K562 (cell line): ENCODE data around the gene ENDOV. TPM values are rescaled to one million over a fixed set of nuclear protein-coding genes. Genes with fewer than 3 reads are reported as not detected.

Source experiments
- ATAC-seq: fragments of 200-7000 bp; cut with Tn5 transposase; 3 replicates; pipeline ENCODE4 v1.9.1; 2020; ENCODE audit warnings: moderate library complexity
- BruUV-seq: library from RNA; stranded (reverse); fragments of 400-500 nt; replicated peaks from 2 replicates; lab custom pipeline; 2021; lab: Mats Ljungman, UMichigan
- CTCF ChIA-PET: fragments of 300-600 bp; formaldehyde crosslinking; extraction: SDS; loops from one replicate; lab custom pipeline; 2021; ENCODE audit warnings: low intra/inter-chr PET ratio; lab: Yijun Ruan, JAX
- POLR2A ChIA-PET: fragments of 300-600, 350-650 bp; sonication (Branson Sonifier 250); formaldehyde crosslinking; extraction: SDS; loops from one replicate; lab custom pipeline; 2021; ENCODE audit warnings: antibody characterized with exemption, inconsistent platforms; lab: Yijun Ruan, JAX
- DNase-seq, 4 experiments: peaks; one replicate each; pipeline versions ENCODE4 v3.0.0 to v3.0.0-alpha.2; 2011 to 2018; ENCODE audit warnings: low spot score in 3 of 4, mixed read lengths in 3 of 4; ENCODE audit errors: extremely low read depth in 1 of 4
- FAIRE-seq: peaks from 2 replicates; lab custom pipeline; 2011; peaks lifted over from hg19 to GRCh38; lab: Jason Lieb, UNC
- H2AFZ ChIP-seq: 2 replicates; pipeline ENCODE4 v1.6.0; 2011; ENCODE audit warnings: low read depth, low read length, control low read depth, inconsistent platforms
- H3K27ac ChIP-seq: fragments of 200-600 bp; 3 replicates; pipeline ENCODE4 v1.8.0; 2011; ENCODE audit warnings: low read depth, mild to moderate bottlenecking, control low read depth, inconsistent platforms, low read length, moderate library complexity, mixed read lengths; ENCODE audit errors: extremely low read depth
- H3K27me3 ChIP-seq, 2 experiments: fragments of 300-600 bp in 1 of 2; 2 replicates in 1 of 2; 3 replicates in 1 of 2; pipeline versions ENCODE4 v1.6.0 to v1.8.0; 2011; ENCODE audit warnings: inconsistent platforms in 2 of 2, low read length in 2 of 2, mild to moderate bottlenecking in 1 of 2, mixed read lengths in 1 of 2, moderate library complexity in 1 of 2; ENCODE audit not compliant: control insufficient read depth in 2 of 2, insufficient read depth in 2 of 2
- H3K36me3 ChIP-seq: fragments of 300-600 bp; 3 replicates; pipeline ENCODE4 v1.8.0; 2011; ENCODE audit warnings: mild to moderate bottlenecking, low read length, inconsistent platforms; ENCODE audit not compliant: control insufficient read depth, insufficient read depth
- H3K4me1 ChIP-seq, 2 experiments: fragments of 200-600 bp in 1 of 2; replicated peaks in 1 of 2; 2 replicates in 1 of 2; 3 replicates in 1 of 2; pipeline versions ENCODE4 v1.5.1 to v1.8.0; 2011; ENCODE audit warnings: inconsistent platforms in 2 of 2, low read length in 2 of 2, mild to moderate bottlenecking in 1 of 2, mixed read lengths in 1 of 2, moderate library complexity in 1 of 2; ENCODE audit not compliant: control insufficient read depth in 2 of 2, insufficient read depth in 2 of 2
- H3K4me2 ChIP-seq: 2 replicates; pipeline ENCODE4 v1.6.1; 2011; ENCODE audit warnings: low read length, control low read depth, inconsistent platforms, mixed read lengths; ENCODE audit not compliant: insufficient read depth
- H3K4me3 ChIP-seq: fragments of 200-600 bp; sonication (generic), shearing (Covaris generic); 2 replicates; pipeline ENCODE4 v1.5.1; 2016; ENCODE audit warnings: control low read depth, inconsistent platforms
- H3K79me2 ChIP-seq: fragments of 200-600 bp; 3 replicates; pipeline ENCODE4 v1.8.0; 2011; ENCODE audit warnings: low read length, inconsistent platforms; ENCODE audit not compliant: control insufficient read depth, insufficient read depth
- H3K9ac ChIP-seq, 2 experiments: 2 replicates each; pipeline versions ENCODE4 v1.6.0 to v1.6.1; 2011; ENCODE audit warnings: low read depth in 2 of 2, low read length in 2 of 2, control low read depth in 1 of 2, inconsistent platforms in 1 of 2, mild to moderate bottlenecking in 1 of 2, mixed read lengths in 1 of 2; ENCODE audit not compliant: insufficient read depth in 1 of 2
- H3K9me1 ChIP-seq: one replicate; pipeline ENCODE4 v1.6.0; 2011; ENCODE audit warnings: inconsistent platforms, mild to moderate bottlenecking, low read length, moderate library complexity; ENCODE audit not compliant: control insufficient read depth, insufficient read depth
- H3K9me3 ChIP-seq: replicated peaks from 2 replicates; pipeline ENCODE4 v1.5.1; 2011; ENCODE audit warnings: low read depth, low read length, inconsistent platforms; ENCODE audit not compliant: control insufficient read depth, insufficient read depth
- H4K20me1 ChIP-seq: replicated peaks from 2 replicates; pipeline ENCODE4 v1.6.1; 2011; ENCODE audit warnings: low read length, inconsistent platforms, mixed read lengths; ENCODE audit not compliant: control insufficient read depth, insufficient read depth
- CHAMP1 ChIP-seq: fragments of 450-650 bp; IDR thresholded peaks from 2 replicates; pipeline ENCODE4 v1.6.1; 2016; ENCODE audit warnings: mild to moderate bottlenecking
- CHCHD3 ChIP-seq: fragments of 250-450 bp; sonication (Bioruptor Pico); IDR thresholded peaks from 2 replicates; pipeline ENCODE4 v2.1.2; 2022; ENCODE audit warnings: mild to moderate bottlenecking
- DACH1 ChIP-seq: fragments of 450-650 bp; IDR thresholded peaks from 2 replicates; pipeline ENCODE4 v1.6.1; 2018; ENCODE audit not compliant: partially characterized antibody
- DPF2 ChIP-seq: fragments of 450-650 bp; IDR thresholded peaks from 2 replicates; pipeline ENCODE4 v1.6.1; 2016
- ELF4 ChIP-seq: fragments of 450-650 bp; formaldehyde crosslinking; IDR thresholded peaks from 2 replicates; pipeline ENCODE4 v1.4.0; 2022; ENCODE audit warnings: missing genetic modification characterization
- GABPB1 ChIP-seq: sonication (generic); formaldehyde crosslinking; IDR thresholded peaks from 2 replicates; pipeline ENCODE4 v1.8.0; 2022; ENCODE audit warnings: mild to moderate bottlenecking, missing genetic modification reagents
- MECOM ChIP-seq: fragments of 250-450 bp; sonication (Bioruptor Pico); IDR thresholded peaks from 2 replicates; pipeline ENCODE4 v1.8.0; 2022; ENCODE audit warnings: inconsistent platforms
- NCOR1 ChIP-seq: fragments of 450-650 bp; IDR thresholded peaks from 2 replicates; pipeline ENCODE4 v1.6.1; 2016; ENCODE audit warnings: mild to moderate bottlenecking, moderate library complexity
- NR4A1 ChIP-seq, 2 experiments: fragments of 250-450 bp in 1 of 2; fragments of 450-650 bp in 1 of 2; sonication (Bioruptor Pico) in 1 of 2; IDR thresholded peaks; 2 replicates each; pipeline versions ENCODE4 v1.4.0 to v1.6.1; 2016 to 2020; ENCODE audit warnings: mild to moderate bottlenecking in 2 of 2, missing compliant biosample characterization in 1 of 2, missing genetic modification characterization in 1 of 2, moderate library complexity in 1 of 2
- RAD51 ChIP-seq: fragments of 450-650 bp; IDR thresholded peaks from 2 replicates; pipeline ENCODE4 v1.7.1; 2016; ENCODE audit warnings: low read depth, mild to moderate bottlenecking, borderline replicate concordance
- RFX1 ChIP-seq: fragments of 450-650 bp; IDR thresholded peaks from 2 replicates; pipeline ENCODE4 v1.6.1; 2016; ENCODE audit warnings: mild to moderate bottlenecking, moderate library complexity
- TCFL5 ChIP-seq: fragments of 250-450 bp; sonication (Bioruptor Pico); conservative IDR thresholded peaks from 2 replicates; pipeline ENCODE4 v1.6.1; 2021; ENCODE audit warnings: mild to moderate bottlenecking, moderate library complexity, matching md5 sums
- ZBTB1 ChIP-seq: sonication (generic); formaldehyde crosslinking; IDR thresholded peaks from 2 replicates; pipeline ENCODE4 v1.8.1; 2023; ENCODE audit warnings: missing genetic modification reagents, low read depth, mild to moderate bottlenecking, borderline replicate concordance
- ZFX ChIP-seq: sonication (generic); formaldehyde crosslinking; IDR thresholded peaks from 2 replicates; pipeline ENCODE4 v1.8.0; 2022; ENCODE audit warnings: mild to moderate bottlenecking, missing genetic modification reagents, moderate library complexity
- ZNF551 ChIP-seq: fragments of 250-450 bp; sonication (Bioruptor Pico); IDR thresholded peaks from 2 replicates; pipeline ENCODE4 v1.5.0; 2021; ENCODE audit warnings: mild to moderate bottlenecking, moderate library complexity
- ZNF592 ChIP-seq: fragments of 450-650 bp; IDR thresholded peaks from 2 replicates; pipeline ENCODE4 v1.6.1; 2017; ENCODE audit warnings: antibody characterized with exemption, mild to moderate bottlenecking
- WGBS: fragments of 100-300 bp; shearing (Covaris generic); methylation state at CpG from one replicate; pipeline ENCODE4 v1.1.6; 2016; ENCODE audit warnings: low coverage, mixed read lengths; ENCODE audit not compliant: insufficient coverage; ENCODE audit errors: missing lambda C conversion rate; 5-methylcytosine and 5-hydroxymethylcytosine counted together
- in situ Hi-C: fragments of 300-500 bp; cut with MboI; formaldehyde crosslinking; loops from 4 replicates; pipeline ENCODE4 v1.15.0; 2018; ENCODE audit warnings: inconsistent platforms, mixed read lengths
- intact Hi-C: fragments of 100-400 bp; cut with micrococcal nuclease; formaldehyde crosslinking; loops from 2 replicates; pipeline ENCODE4 v1.14.2; 2022
- polyA plus RNA-seq, 8 experiments: library from polyadenylated mRNA; depleted of rRNA in 4 of 8; stranded (reverse) in 5 of 8; unstranded in 3 of 8; fragments of >200 nt; fragmentation: Nextera tagmentation in 2 of 8; fragmentation: Illumina TruSeq in 1 of 8; extraction: Ambion mirVana in 2 of 8; extraction: Trizol in 1 of 8; gene quantifications; 2 replicates each; pipeline versions ENCODE4 v1.2.1 to v1.2.3, GENCODE V29; 2011 to 2014; ENCODE audit warnings: inconsistent platforms in 1 of 8, missing spikeins in 1 of 8
- total RNA-seq, 7 experiments: library from RNA; depleted of rRNA in 6 of 7; stranded (reverse); fragments of >200 nt in 6 of 7; fragmentation: Illumina TruSeq in 2 of 7; extraction: Trizol in 2 of 7; gene quantifications; 2 replicates each; pipeline versions ENCODE4 v1.2.1 to v1.2.3, GENCODE V29; 2011 to 2021; ENCODE audit warnings: low replicate concordance in 1 of 7

Gene ENDOV
- total and polyA plus RNA-seq, 9 of the 15 experiments (the other 6 are each of a cell fraction or from before 2014, with no cell fraction given) = 1.2 to 8.2 (median 3.7) TPM

- peaks cover 18% of the 10 kb centered on the region for H4K20me1 ChIP-seq
- H3K9me1 ChIP-seq = no peaks in the 10 kb centered on the region
- FAIRE-seq (no peak), ATAC-seq (no peak), DNase-seq (no peak)
- no peak for TF ChIP-seq TCFL5
- TF ChIP-seq RAD51 = no peak
- no peak for TF ChIP-seq NCOR1
- no peak for TF ChIP-seq ELF4 (CRISPR knock-in tag)
- no peak for TF ChIP-seq RFX1
- no peak for TF ChIP-seq MECOM (CRISPR knock-in tag)
- TF ChIP-seq NR4A1 (CRISPR knock-in tag; IDR thresholded peaks at IDR 0.05) = no peak
- no peak for TF ChIP-seq NR4A1 (tag; IDR thresholded peaks at IDR 0.05)
- no peak for TF ChIP-seq GABPB1 (CRISPR knock-in tag)
- no peak for TF ChIP-seq ZNF551 (CRISPR knock-in tag)
- no peak for TF ChIP-seq CHAMP1
- no peak for TF ChIP-seq CHCHD3 (CRISPR knock-in tag)
- TF ChIP-seq ZBTB1 = no peak
- TF ChIP-seq DACH1 = no peak
- TF ChIP-seq ZNF592 = no peak
- no peak for TF ChIP-seq DPF2
- no peak for TF ChIP-seq ZFX (CRISPR knock-in tag)
- no peak overlapping the region for H3K4me3 ChIP-seq
- H3K27me3 ChIP-seq = peaks cover 13 to 49% of the 10 kb centered on the region in 2 experiments; a peak in 4 of 5 replicates
- no peaks in the 10 kb centered on the region for H3K79me2 ChIP-seq
- no peak overlapping the region for H3K9ac ChIP-seq
- 0 out of 3 replicates have a peak, but pooled peaks cover 3% of the 10 kb centered on the region for H3K36me3 ChIP-seq
- intact Hi-C loops (no loop called here), in situ Hi-C loops (no loop called here)
- no peak overlapping the region for H3K27ac ChIP-seq
- 31% methylated on average over 16 of the region's 18 CpGs for WGBS
- no peak overlapping the region for H3K4me2 ChIP-seq
- no TSS peak for BruUV-seq
- ChIA-PET POLR2A (interaction anchor here (0.5 kb wide), 1 partner anchor 581 kb away, joined by 3 read pairs; no protein-coding TSS in a partner anchor), CTCF (no interaction called here)
- no peaks in the 10 kb centered on the region for H3K9me3 ChIP-seq
- H3K4me1 ChIP-seq = peaks cover 0 to 27% of the 10 kb centered on the region in 2 experiments; a peak in 2 of 5 replicates
- H2AFZ ChIP-seq = no peak overlapping the region
These were observed 7.3 kb downstream of the ENDOV start for GRCh38 chr17:80422276-80422675.
